ENCODE data around the gene OVCA2. TPM values are rescaled to one million over a fixed set of nuclear protein-coding genes. Genes with fewer than 3 reads are reported as not detected.

The OVCA2 gene
- polyA plus RNA-seq, 1 of the 3 experiments (the other 2 are of a cell fraction) = 59.2 TPM

- Histone ChIP-seq H3K4me1 (ENCODE audit: control insufficient read depth in 1 of 2, insufficient read depth in 2 of 2, low read depth in 1 of 2, low read length in 1 of 2) (peaks cover 17 to 71% of the 10 kb centered on the region in 2 experiments), H3K9me3 (no peaks in the 10 kb centered on the region), H2AFZ (ENCODE audit: low read depth) (no peak overlapping the region), H3F3A (replicated peaks; ENCODE audit: insufficient read depth) (peaks cover 12% of the 10 kb centered on the region), H3K27me3 (ENCODE audit: insufficient read depth) (no peaks in the 10 kb centered on the region), H3K9me2 (no peaks in the 10 kb centered on the region), H3K4me2 (no peak overlapping the region), H3K27ac (ENCODE audit: low read depth in 2 of 2, low read length in 1 of 2) (peak overlapping the region; percentile 61 to 89), H4K20me1 (ENCODE audit: insufficient read depth) (no peaks in the 10 kb centered on the region), H3K4me3 (ENCODE audit: low read depth in 2 of 2, low read length in 1 of 2) (no peak overlapping the region), H3K9ac (no peak overlapping the region; the same call in 1 of the 2 replicates), H3K36me3 (replicated peaks in 1 of 2; ENCODE audit: control insufficient read depth in 1 of 2, insufficient read depth in 2 of 2, low read length in 1 of 2) (peaks cover 13 to 16% of the 10 kb centered on the region in 2 experiments), H3K79me2 (ENCODE audit: insufficient read depth) (peaks cover 6% of the 10 kb centered on the region; the same call in 1 of the 2 replicates)
- WGBS (ENCODE audit: low lambda C conversion rate) = 82% methylated on average over 9 of the region's 9 CpGs
- POLR2A ChIA-PET = no interaction called here
- CTCF ChIA-PET = interaction anchor here (0.7 to 2.6 kb wide), 7 partner anchors 12 to 163 kb away, joined by 3 to 23 read pairs (median 3); partner anchors contain the start of gene HIC1
- TF ChIP-seq SIN3A (IDR thresholded peaks at IDR 0.05; ENCODE audit: borderline replicate concordance, low read depth, low read length) = no peak
- DNase-seq = no peak
Observed at GRCh38 chr17:2081564-2081963, 39.7 kb downstream of the OVCA2 start.

GRCh38 chr17:2082003-2082781 is 40.4 kb downstream of the OVCA2 start:
- DNase-seq = peak; percentile 74
- peak in 1 of 2 experiments; percentile 88; a peak in 2 of 4 replicates for TF ChIP-seq EP300 (IDR thresholded peaks at IDR 0.05; ENCODE audit: borderline replicate concordance in 1 of 2, low read depth in 1 of 2, low read length in 1 of 2)
- TF ChIP-seq CHD2 (IDR thresholded peaks at IDR 0.05; ENCODE audit: low read length, partially characterized antibody) = peak; percentile 83
- no peak for TF ChIP-seq NRF1 (IDR thresholded peaks at IDR 0.05; ENCODE audit: low read depth, low read length)
- peak; percentile 93 for TF ChIP-seq RCOR1 (IDR thresholded peaks at IDR 0.05; ENCODE audit: low read length)
- no peak for TF ChIP-seq SIN3A (IDR thresholded peaks at IDR 0.05; ENCODE audit: borderline replicate concordance, low read depth, low read length)
- TF ChIP-seq GABPA (IDR thresholded peaks at IDR 0.05; ENCODE audit: low read depth) = no peak
- peak; percentile 30; the same call in 1 of the 2 replicates for TF ChIP-seq TCF12 (IDR thresholded peaks at IDR 0.05)
- no peak for TF ChIP-seq TEAD4 (IDR thresholded peaks at IDR 0.05; ENCODE audit: borderline replicate concordance, insufficient read depth)
- TF ChIP-seq MXI1 (IDR thresholded peaks at IDR 0.05; ENCODE audit: low read depth, low read length) = peak; percentile 75
- 0 out of 2 replicates have a peak, but pooled peaks have one; percentile 10 for TF ChIP-seq RAD21 (IDR thresholded peaks at IDR 0.05; ENCODE audit: low read length)
- TF ChIP-seq SMC3 (IDR thresholded peaks at IDR 0.05; ENCODE audit: low read depth, low read length) = no peak
- TF ChIP-seq GATA2 (CRISPR knock-in tag; IDR thresholded peaks at IDR 0.05) = peak; percentile 90
- TF ChIP-seq POLR2AphosphoS5 (IDR thresholded peaks at IDR 0.05; ENCODE audit: low read depth, low read length) = no peak
- H3K9ac ChIP-seq = no peak overlapping the region; the same call in 1 of the 2 replicates
- peak overlapping the region; percentile 61 to 89 for H3K27ac ChIP-seq (ENCODE audit: low read depth in 2 of 2, low read length in 1 of 2)
- CTCF ChIA-PET = interaction anchor here (0.7 to 2.6 kb wide), 9 partner anchors 10 to 173 kb away, joined by 3 to 23 read pairs (median 4); partner anchors contain the start of gene HIC1
- H3K4me3 ChIP-seq (ENCODE audit: low read depth in 2 of 2, low read length in 1 of 2) = no peak overlapping the region
- H3K4me2 ChIP-seq = no peak overlapping the region
- no peak overlapping the region for H2AFZ ChIP-seq (ENCODE audit: low read depth)
- peaks cover 13 to 15% of the 10 kb centered on the region in 2 experiments for H3K36me3 ChIP-seq (replicated peaks in 1 of 2; ENCODE audit: control insufficient read depth in 1 of 2, insufficient read depth in 2 of 2, low read length in 1 of 2)
- POLR2A ChIA-PET = no interaction called here
- H4K20me1 ChIP-seq (ENCODE audit: insufficient read depth) = no peaks in the 10 kb centered on the region
- H3F3A ChIP-seq (replicated peaks; ENCODE audit: insufficient read depth) = peaks cover 12% of the 10 kb centered on the region
- 77% methylated on average over 9 of the region's 9 CpGs for WGBS (ENCODE audit: low lambda C conversion rate)
- no peaks in the 10 kb centered on the region for H3K9me3 ChIP-seq
- peaks cover 6% of the 10 kb centered on the region; the same call in 1 of the 2 replicates for H3K79me2 ChIP-seq (ENCODE audit: insufficient read depth)
- H3K9me2 ChIP-seq = no peaks in the 10 kb centered on the region
- no peaks in the 10 kb centered on the region for H3K27me3 ChIP-seq (ENCODE audit: insufficient read depth)
- H3K4me1 ChIP-seq (ENCODE audit: control insufficient read depth in 1 of 2, insufficient read depth in 2 of 2, low read depth in 1 of 2, low read length in 1 of 2) = peaks cover 17 to 71% of the 10 kb centered on the region in 2 experiments

Data from SK-N-SH (cell line).